BLaER1 treated with 17β-estradiol and CSF1 and Interleukin-3, amounts not matched to agents 10 nM and 100 nM (cell line): ENCODE measurements around the gene C15orf39.

ENCODE experiments used
- H3K27ac ChIP-seq, 11 experiments: shearing (Covaris generic); formaldehyde crosslinking; 2 replicates each; pipeline ENCODE4 v1.8.1; 2022
- H3K27me3 ChIP-seq, 11 experiments: shearing (Covaris generic); formaldehyde crosslinking; 2 replicates each; pipeline ENCODE4 v1.8.1; 2022
- H3K36me3 ChIP-seq, 11 experiments: shearing (Covaris generic); formaldehyde crosslinking; 2 replicates each; pipeline ENCODE4 v1.8.1; 2022
- H3K4me1 ChIP-seq, 10 experiments: shearing (Covaris generic); formaldehyde crosslinking; 2 replicates each; pipeline ENCODE4 v1.8.1; 2022
- H3K4me2 ChIP-seq, 11 experiments: shearing (Covaris generic); formaldehyde crosslinking; 2 replicates each; pipeline ENCODE4 v1.8.1; 2022
- H3K4me3 ChIP-seq, 10 experiments: shearing (Covaris generic); formaldehyde crosslinking; 2 replicates each; pipeline ENCODE4 v1.8.1; 2022
- H3K9ac ChIP-seq, 11 experiments: shearing (Covaris generic); formaldehyde crosslinking; 2 replicates each; pipeline ENCODE4 v1.8.1; 2022
- H3K9me3 ChIP-seq, 11 experiments: shearing (Covaris generic); formaldehyde crosslinking; replicated peaks in 1 of 11; 2 replicates each; pipeline ENCODE4 v1.8.1; 2022
- H4K20me1 ChIP-seq, 11 experiments: shearing (Covaris generic); formaldehyde crosslinking; 2 replicates each; pipeline ENCODE4 v1.8.1; 2022
- Cebpa-rat ChIP-seq, 11 experiments: shearing (Covaris generic); IDR thresholded peaks; 2 replicates each; pipeline ENCODE4 v1.8.1; 2022

C15orf39 gene

DNA sequence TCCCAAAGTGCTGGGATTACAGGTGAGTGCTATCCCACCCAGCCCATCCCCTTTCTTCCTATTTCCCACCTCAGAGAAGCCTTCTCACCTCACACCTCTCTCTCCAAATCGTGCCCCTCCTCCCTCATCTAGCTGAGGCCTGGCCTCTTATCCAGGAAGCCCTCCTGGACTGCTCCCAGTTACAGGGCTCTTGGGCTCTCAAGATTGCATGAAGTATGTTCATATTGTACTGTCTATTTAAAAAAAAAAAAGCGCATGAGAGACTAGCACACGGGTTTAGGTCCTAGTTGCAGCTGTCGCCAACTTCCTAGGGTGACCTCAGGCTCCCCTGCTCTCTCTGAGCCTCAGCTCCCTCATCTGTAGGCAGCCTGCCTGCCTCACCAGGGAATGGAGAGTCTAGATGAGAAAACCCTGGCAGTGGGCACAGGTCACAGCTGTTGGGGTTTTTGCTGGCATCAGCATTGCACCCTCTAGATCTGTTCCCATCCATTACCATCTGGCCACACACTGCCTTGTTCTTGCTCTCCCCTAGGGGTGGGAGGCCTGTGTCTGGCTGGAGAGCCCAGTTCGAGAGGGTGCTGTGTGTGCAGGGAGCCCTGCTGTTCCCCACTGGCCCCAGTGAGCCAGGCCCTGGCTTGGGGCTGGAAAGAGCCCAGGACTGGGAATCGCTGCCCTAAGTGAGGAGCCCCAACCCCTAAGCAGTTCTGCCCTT lies 24.2 kb upstream of the C15orf39 start:
- Histone ChIP-seq H3K36me3 (no peaks in the 10 kb centered on the region), H3K27ac (peak overlapping the region; percentile 38 to 86 (median 68); a peak in 19 of 22 replicates), H3K4me1 (peaks cover 56 to 96% (median 90%) of the 10 kb centered on the region in 10 experiments), H3K4me2 (peak overlapping the region; percentile 81 to 97 (median 94)), H3K9ac (peak overlapping the region; percentile 18 to 80 (median 58); a peak in 16 of 22 replicates), H4K20me1 (no peaks in the 10 kb centered on the region), H3K4me3 (peak overlapping the region in 1 of 10 experiments; percentile 20; a peak in 1 of 20 replicates), H3K27me3 (peaks cover 23 to 33% (median 25%) of the 10 kb centered on the region in 11 experiments; a peak in 20 of 22 replicates), H3K9me3 (no peaks in the 10 kb centered on the region)
- no peak for TF ChIP-seq Cebpa-rat (IDR thresholded peaks at IDR 0.05)

DNA sequence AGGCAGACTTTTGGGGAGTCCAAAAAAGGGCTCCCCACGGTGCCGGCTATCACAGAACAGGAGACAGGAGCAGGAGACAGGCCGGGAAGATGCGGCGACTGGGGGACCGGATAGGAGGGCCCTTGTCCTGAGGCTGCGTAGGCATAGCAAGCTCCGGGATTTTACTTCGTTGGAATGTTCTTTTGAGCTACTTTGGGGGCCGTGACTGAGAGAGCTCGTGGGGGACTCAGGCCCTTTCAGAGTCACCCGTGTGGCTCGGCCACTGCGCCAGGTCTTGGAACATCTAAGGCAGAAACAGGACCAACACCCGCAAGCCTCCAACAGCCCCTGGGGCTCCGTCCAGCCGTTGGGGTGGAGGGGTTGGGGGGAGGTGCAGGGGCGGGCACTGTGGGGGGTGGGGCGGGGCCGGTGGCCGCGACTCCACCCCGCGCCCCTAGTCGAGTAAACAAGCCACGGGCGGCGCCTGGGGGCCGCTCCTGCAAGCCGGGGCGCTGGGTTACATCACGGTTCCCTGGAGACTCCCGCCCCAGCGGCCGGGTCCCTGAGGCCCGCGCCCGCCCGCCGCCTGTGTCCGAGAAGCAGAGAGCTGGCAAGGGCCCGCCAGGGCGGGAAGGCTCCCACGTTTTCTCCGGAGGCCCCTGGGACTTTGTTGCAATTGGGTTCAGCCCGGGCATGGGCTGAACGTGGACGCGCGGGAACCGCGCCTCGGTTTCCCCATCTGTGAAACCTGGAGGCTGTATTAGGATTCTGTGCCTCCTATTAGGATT lies 23.3 kb upstream of the C15orf39 start:
- Histone ChIP-seq H3K9me3 (no peaks in the 10 kb centered on the region), H3K27ac (peak overlapping the region; percentile 57 to 86 (median 68); a peak in 20 of 22 replicates), H3K4me3 (peak overlapping the region; percentile 26 to 65 (median 46); a peak in 16 of 20 replicates), H3K4me1 (peaks cover 57 to 95% (median 88%) of the 10 kb centered on the region in 10 experiments), H3K4me2 (peak overlapping the region; percentile 81 to 97 (median 94)), H3K36me3 (no peaks in the 10 kb centered on the region), H3K27me3 (peaks cover 23 to 33% (median 25%) of the 10 kb centered on the region in 11 experiments; a peak in 20 of 22 replicates), H4K20me1 (no peaks in the 10 kb centered on the region), H3K9ac (peak overlapping the region; percentile 58 to 80 (median 70); a peak in 20 of 22 replicates)
- peak in 1 of 11 experiments; percentile 23; a peak in 1 of 22 replicates for TF ChIP-seq Cebpa-rat (IDR thresholded peaks at IDR 0.05)

GRCh38 chr15:75178938-75179745 lies 22.5 kb upstream of the C15orf39 start:
- peak overlapping the region; percentile 50 to 86 (median 68); a peak in 19 of 22 replicates for H3K27ac ChIP-seq
- H4K20me1 ChIP-seq = no peaks in the 10 kb centered on the region
- H3K4me3 ChIP-seq = peak overlapping the region; percentile 26 to 65 (median 46); a peak in 16 of 20 replicates
- H3K4me2 ChIP-seq = peak overlapping the region; percentile 81 to 97 (median 94)
- TF ChIP-seq Cebpa-rat (IDR thresholded peaks at IDR 0.05) = no peak
- peaks cover 23 to 33% (median 25%) of the 10 kb centered on the region in 11 experiments; a peak in 20 of 22 replicates for H3K27me3 ChIP-seq
- H3K36me3 ChIP-seq = no peaks in the 10 kb centered on the region
- H3K9me3 ChIP-seq = no peaks in the 10 kb centered on the region
- H3K9ac ChIP-seq = peak overlapping the region; percentile 58 to 80 (median 70); a peak in 19 of 22 replicates
- H3K4me1 ChIP-seq = peaks cover 58 to 95% (median 83%) of the 10 kb centered on the region in 10 experiments

DNA sequence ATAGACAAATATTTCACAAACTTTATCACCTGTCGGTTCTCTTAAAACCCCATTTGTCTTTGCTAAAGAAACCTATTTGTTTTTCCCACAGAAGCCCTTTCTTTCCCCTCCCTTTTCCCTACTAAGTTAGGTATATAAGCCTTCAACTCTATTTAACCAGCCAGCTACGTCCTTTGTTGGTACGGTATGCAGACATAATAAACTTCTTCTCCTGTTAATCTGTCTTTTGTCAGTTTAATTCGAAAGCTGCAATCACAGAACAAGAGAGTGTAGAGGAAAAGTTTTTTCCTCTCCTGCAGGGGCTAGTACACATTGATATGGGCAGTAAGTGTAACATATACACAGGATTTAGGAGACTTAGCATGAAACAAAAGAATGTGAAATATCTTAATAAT lies 21.9 kb upstream of the C15orf39 start:
- Histone ChIP-seq H3K4me2 (peak overlapping the region in 10 of 11 experiments; percentile 81 to 97 (median 94); a peak in 19 of 22 replicates), H3K4me3 (no peak overlapping the region), H3K9ac (peak overlapping the region in 4 of 11 experiments; percentile 68 to 80 (median 74); a peak in 8 of 22 replicates), H3K27me3 (peaks cover 23 to 33% (median 25%) of the 10 kb centered on the region in 11 experiments; a peak in 20 of 22 replicates), H3K9me3 (no peaks in the 10 kb centered on the region), H3K27ac (peak overlapping the region in 4 of 11 experiments; percentile 61 to 86 (median 82); a peak in 4 of 22 replicates), H3K36me3 (no peaks in the 10 kb centered on the region), H3K4me1 (peaks cover 64 to 95% (median 83%) of the 10 kb centered on the region in 10 experiments), H4K20me1 (no peaks in the 10 kb centered on the region)
- no peak for TF ChIP-seq Cebpa-rat (IDR thresholded peaks at IDR 0.05)

DNA sequence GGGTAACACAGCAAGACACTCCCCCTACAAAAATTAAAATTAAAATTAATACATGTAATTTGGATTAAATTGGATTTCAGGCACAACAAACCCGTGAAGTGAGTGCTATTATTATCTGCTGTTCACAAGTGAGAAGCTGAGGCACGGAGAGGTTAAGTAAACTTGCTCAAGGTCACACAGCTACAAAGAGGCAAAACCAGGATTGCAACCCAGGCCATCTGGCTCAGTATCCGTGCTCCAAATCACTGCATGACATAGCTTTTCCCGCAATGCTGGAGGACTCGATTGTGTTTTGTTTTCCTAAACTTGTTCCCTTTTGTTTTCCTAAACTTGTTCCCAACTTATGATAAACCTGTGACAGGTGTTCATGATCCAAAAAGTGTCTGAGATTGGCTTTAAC lies 19.9 kb upstream of the C15orf39 start:
- H3K4me3 ChIP-seq = no peak overlapping the region
- H3K4me1 ChIP-seq = peaks cover 57 to 90% (median 76%) of the 10 kb centered on the region in 10 experiments
- no peaks in the 10 kb centered on the region for H3K36me3 ChIP-seq
- peaks cover 23 to 33% (median 25%) of the 10 kb centered on the region in 11 experiments; a peak in 20 of 22 replicates for H3K27me3 ChIP-seq
- no peaks in the 10 kb centered on the region for H4K20me1 ChIP-seq
- no peak for TF ChIP-seq Cebpa-rat (IDR thresholded peaks at IDR 0.05)
- peak overlapping the region in 3 of 11 experiments; percentile 39 to 66 (median 64); a peak in 3 of 22 replicates for H3K4me2 ChIP-seq
- H3K9ac ChIP-seq = no peak overlapping the region
- peaks cover 0 to 4% (median 0%) of the 10 kb centered on the region in 11 experiments; a peak in 2 of 22 replicates for H3K9me3 ChIP-seq
- H3K27ac ChIP-seq = no peak overlapping the region

GRCh38 chr15:75182187-75183131 lies 19.2 kb upstream of the C15orf39 start:
- H4K20me1 ChIP-seq = no peaks in the 10 kb centered on the region
- peak overlapping the region in 2 of 11 experiments; percentile 17 to 33; a peak in 1 of 22 replicates for H3K9ac ChIP-seq
- peaks cover 23 to 33% (median 25%) of the 10 kb centered on the region in 11 experiments; a peak in 20 of 22 replicates for H3K27me3 ChIP-seq
- H3K36me3 ChIP-seq = no peaks in the 10 kb centered on the region
- TF ChIP-seq Cebpa-rat (IDR thresholded peaks at IDR 0.05) = no peak
- peak overlapping the region in 4 of 11 experiments; percentile 9 to 28 (median 18); a peak in 4 of 22 replicates for H3K27ac ChIP-seq
- peak overlapping the region; percentile 8 to 77 (median 41); a peak in 19 of 22 replicates for H3K4me2 ChIP-seq
- H3K4me3 ChIP-seq = no peak overlapping the region
- H3K4me1 ChIP-seq = peaks cover 51 to 84% (median 69%) of the 10 kb centered on the region in 10 experiments
- H3K9me3 ChIP-seq = peaks cover 0 to 4% (median 0%) of the 10 kb centered on the region in 11 experiments; a peak in 2 of 22 replicates
